HCT116 (cell line): ENCODE data around the gene YBX1. TPM values are rescaled to one million over a fixed set of nuclear protein-coding genes. Genes with fewer than 3 reads are reported as not detected.

ENCODE experiments used
- ATAC-seq: fragments of 200-7000 bp; cut with Tn5 transposase; 2 replicates; pipeline ENCODE4 v1.9.1; 2020; ENCODE audit warnings: mild to moderate bottlenecking, moderate library complexity
- BruUV-seq: library from RNA; stranded (reverse); fragments of 400-500 nt; replicated peaks from 2 replicates; lab custom pipeline; 2021; lab: Mats Ljungman, UMichigan
- CTCF ChIA-PET: fragments of 300-600 bp; sonication (Branson Sonifier 250); formaldehyde crosslinking; loops from one replicate; lab custom pipeline; 2021; ENCODE audit warnings: antibody characterized with exemption; lab: Charles Lee
- POLR2A ChIA-PET: fragments of 300-600, 350-600 bp; sonication (Branson Sonifier 250); formaldehyde crosslinking; loops from one replicate; lab custom pipeline; 2021; ENCODE audit warnings: antibody characterized with exemption; lab: Charles Lee
- RAD21 ChIA-PET, 2 experiments: fragments of 300-600 bp; sonication (Branson Sonifier 250); formaldehyde crosslinking; loops; one replicate each; lab custom pipeline; 2023; ENCODE audit warnings: low total read pairs in 2 of 2; ENCODE audit not compliant: uncharacterized antibody in 2 of 2, unreplicated experiment in 2 of 2, low non-redundant PET in 1 of 2; lab: Charles Lee
- DNase-seq: peaks from one replicate; pipeline ENCODE4 v3.0.0-alpha.2; 2010; ENCODE audit warnings: low read depth, low spot score
- H2AFZ ChIP-seq: fragments of 200-600 bp; shearing (Covaris generic), sonication (generic); 2 replicates; pipeline ENCODE4 v1.6.1; 2017; ENCODE audit warnings: low read depth, mixed run types, mixed read lengths, antibody characterized with exemption, low read length; ENCODE audit not compliant: poor library complexity, severe bottlenecking
- H3K27ac ChIP-seq: 2 replicates; pipeline ENCODE4 v1.5.1; 2012; ENCODE audit warnings: low read depth, low read length
- H3K27me3 ChIP-seq: fragments of 200-600 bp; sonication (generic); 2 replicates; pipeline ENCODE4 v1.6.1; 2016; ENCODE audit warnings: mixed run types, low read length, mixed read lengths; ENCODE audit not compliant: insufficient read depth
- H3K36me3 ChIP-seq, 2 experiments: fragments of 200-500 bp in 1 of 2; fragments of 200-600 bp in 1 of 2; sonication (Bioruptor generic) in 1 of 2; sonication (generic) in 1 of 2; 2 replicates each; pipeline versions ENCODE4 v1.5.1 to v1.6.1; 2014 to 2016; ENCODE audit warnings: low read length in 2 of 2, inconsistent platforms in 1 of 2, mixed read lengths in 1 of 2, mixed run types in 1 of 2; ENCODE audit not compliant: insufficient read depth in 2 of 2, control insufficient read depth in 1 of 2
- H3K4me1 ChIP-seq, 2 experiments: fragments of 200-600 bp in 1 of 2; sonication (generic) in 1 of 2; 2 replicates each; pipeline versions ENCODE4 v1.5.1 to v1.6.1; 2012 to 2017; ENCODE audit warnings: low read length in 2 of 2, inconsistent platforms in 1 of 2, mild to moderate bottlenecking in 1 of 2, mixed read lengths in 1 of 2, mixed run types in 1 of 2, moderate library complexity in 1 of 2; ENCODE audit not compliant: insufficient read depth in 2 of 2, control insufficient read depth in 1 of 2
- H3K4me2 ChIP-seq: fragments of 200-600 bp; sonication (generic); 2 replicates; pipeline ENCODE4 v1.6.1; 2017; ENCODE audit warnings: mixed run types, low read length, mixed read lengths
- H3K4me3 ChIP-seq, 2 experiments: fragments of 200-600 bp in 1 of 2; sonication (generic) in 1 of 2; replicated peaks in 1 of 2; 2 replicates each; pipeline ENCODE4 v1.5.1; 2011 to 2016; ENCODE audit warnings: low read length in 2 of 2, control low read depth in 1 of 2, low read depth in 1 of 2, mild to moderate bottlenecking in 1 of 2, mixed read lengths in 1 of 2, mixed run types in 1 of 2
- H3K79me2 ChIP-seq: fragments of 200-600 bp; sonication (generic); 2 replicates; pipeline ENCODE4 v1.6.1; 2017; ENCODE audit warnings: mild to moderate bottlenecking, mixed run types, low read length, moderate library complexity, mixed read lengths; ENCODE audit not compliant: insufficient read depth
- H3K9ac ChIP-seq: fragments of 200-600 bp; sonication (generic); 2 replicates; pipeline ENCODE4 v1.6.1; 2016; ENCODE audit warnings: low read length, mixed read lengths
- H3K9me2 ChIP-seq: fragments of 200-600 bp; sonication (generic), shearing (Covaris generic); 2 replicates; pipeline ENCODE4 v1.6.1; 2017; ENCODE audit warnings: mixed run types, mild to moderate bottlenecking, moderate library complexity; ENCODE audit not compliant: insufficient read depth
- H3K9me3 ChIP-seq, 2 experiments: fragments of 200-500 bp in 1 of 2; fragments of 200-600 bp in 1 of 2; sonication (Bioruptor generic) in 1 of 2; sonication (generic) in 1 of 2; 2 replicates each; pipeline ENCODE4 v1.6.1; 2014 to 2017; ENCODE audit warnings: low read length in 2 of 2, mixed read lengths in 2 of 2, inconsistent platforms in 1 of 2, low read depth in 1 of 2, mild to moderate bottlenecking in 1 of 2, mixed run types in 1 of 2, moderate library complexity in 1 of 2; ENCODE audit not compliant: control insufficient read depth in 1 of 2, insufficient read depth in 1 of 2
- H4K20me1 ChIP-seq: fragments of 200-600 bp; sonication (generic), shearing (Covaris generic); 2 replicates; pipeline ENCODE4 v1.6.1; 2017; ENCODE audit warnings: mixed run types, mild to moderate bottlenecking, moderate library complexity; ENCODE audit not compliant: insufficient read depth
- ATF3 ChIP-seq: IDR thresholded peaks from 2 replicates; pipeline ENCODE4 v1.6.1; 2012
- EGR1 ChIP-seq: IDR thresholded peaks from 2 replicates; pipeline ENCODE4 v1.6.1; 2012; ENCODE audit warnings: low read depth
- EZH2phosphoT487 ChIP-seq: fragments of 200-600 bp; IDR thresholded peaks from 2 replicates; pipeline ENCODE4 v1.6.1; 2018; ENCODE audit warnings: antibody characterized with exemption, borderline replicate concordance
- FOSL1 ChIP-seq: IDR thresholded peaks from 2 replicates; pipeline ENCODE4 v1.6.1; 2012; ENCODE audit warnings: low read depth
- JUND ChIP-seq: IDR thresholded peaks from 2 replicates; pipeline ENCODE4 v1.6.1; 2012
- POLR2AphosphoS5 ChIP-seq: IDR thresholded peaks from 2 replicates; pipeline ENCODE4 v1.6.1; 2011; ENCODE audit warnings: mild to moderate bottlenecking, low read depth, low read length, moderate library complexity
- RAD21 ChIP-seq: IDR thresholded peaks from 2 replicates; pipeline ENCODE4 v1.6.1; 2012; ENCODE audit warnings: low read depth, mild to moderate bottlenecking
- REST ChIP-seq: IDR thresholded peaks from 2 replicates; pipeline ENCODE4 v1.6.1; 2012; ENCODE audit warnings: low read depth
- SP1 ChIP-seq: IDR thresholded peaks from 2 replicates; pipeline ENCODE4 v1.6.1; 2012; ENCODE audit warnings: low read depth
- TCF7L2 ChIP-seq: IDR thresholded peaks from 2 replicates; pipeline ENCODE4 v1.7.0; 2011; ENCODE audit warnings: borderline replicate concordance, inconsistent platforms; ENCODE audit not compliant: insufficient read depth, insufficient read length; ENCODE audit errors: extremely low read depth
- YY1 ChIP-seq: IDR thresholded peaks from 2 replicates; pipeline ENCODE4 v1.6.1; 2011; ENCODE audit warnings: low read length, low read depth, moderate library complexity, mild to moderate bottlenecking; ENCODE audit not compliant: insufficient replicate concordance; ENCODE audit errors: extremely low read depth
- ZNF274 ChIP-seq: fragments of 200-500 bp; sonication (Bioruptor generic); IDR thresholded peaks from 2 replicates; pipeline ENCODE4 v1.6.1; 2014; ENCODE audit warnings: mild to moderate bottlenecking, low read depth, low read length, inconsistent platforms
- intact Hi-C: fragments of 100-400 bp; cut with micrococcal nuclease; formaldehyde crosslinking; loops from 2 replicates; pipeline ENCODE4 v1.10.0; 2022
- total RNA-seq: library from RNA; stranded (reverse); gene quantifications from one replicate; pipeline ENCODE4 v1.2.1, GENCODE V29; 2021; ENCODE audit not compliant: unreplicated experiment
- TF ChIP-seq, protein P1 (sequence below): IDR thresholded peaks from 2 replicates; pipeline ENCODE4 v1.6.1; 2012
- TF ChIP-seq, protein P2 (sequence below): IDR thresholded peaks from 2 replicates; pipeline ENCODE4 v1.6.1; 2011; ENCODE audit warnings: mild to moderate bottlenecking, low read length, moderate library complexity; ENCODE audit not compliant: insufficient replicate concordance; ENCODE audit errors: extremely low read depth
- TF ChIP-seq, protein P3 (sequence below), 3 experiments: fragments of 200-600 bp in 1 of 3; sonication (generic) in 1 of 3; IDR thresholded peaks in 2 of 3; conservative IDR thresholded peaks in 1 of 3; 2 replicates each; pipeline ENCODE4 v1.5.1; 2012 to 2017; ENCODE audit warnings: low read depth in 2 of 3, low read length in 2 of 3, antibody characterized with exemption in 1 of 3, borderline replicate concordance in 1 of 3, control low read depth in 1 of 3, mild to moderate bottlenecking in 1 of 3, mixed read lengths in 1 of 3, mixed run types in 1 of 3, moderate library complexity in 1 of 3; ENCODE audit not compliant: insufficient read depth in 1 of 3

YBX1 gene
- total RNA-seq, 1 experiment from 2014 or later: 1,009 TPM

- no TSS peak for BruUV-seq
- POLR2A ChIA-PET: no interaction called here
Observed at GRCh38 chr1:42742617-42743316, 60.5 kb downstream of the YBX1 start.

More at GRCh38 chr1:42742617-42743316, 60.5 kb downstream of the YBX1 start:
- Histone ChIP-seq H4K20me1 (no peaks in the 10 kb centered on the region), H3K27ac (no peak overlapping the region), H3K9me2 (no peaks in the 10 kb centered on the region), H3K9me3 (no peaks in the 10 kb centered on the region), H3K4me1 (no peaks in the 10 kb centered on the region), H3K79me2 (no peaks in the 10 kb centered on the region), H3K36me3 (no peaks in the 10 kb centered on the region), H3K4me3 (no peak overlapping the region), H3K9ac (no peak overlapping the region), H2AFZ (no peak overlapping the region), H3K4me2 (no peak overlapping the region), H3K27me3 (no peaks in the 10 kb centered on the region)
- ATAC-seq: no peak
- TF ChIP-seq REST: no peak
- no peak for TF ChIP-seq TCF7L2
- no peak for TF ChIP-seq ZNF274
- no peak for TF ChIP-seq SP1
- no peak for TF ChIP-seq EZH2phosphoT487
- TF ChIP-seq YY1: no peak
- TF ChIP-seq, protein P1, sequence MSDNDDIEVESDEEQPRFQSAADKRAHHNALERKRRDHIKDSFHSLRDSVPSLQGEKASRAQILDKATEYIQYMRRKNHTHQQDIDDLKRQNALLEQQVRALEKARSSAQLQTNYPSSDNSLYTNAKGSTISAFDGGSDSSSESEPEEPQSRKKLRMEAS: no peak
- no peak for TF ChIP-seq FOSL1
- TF ChIP-seq, protein P2, sequence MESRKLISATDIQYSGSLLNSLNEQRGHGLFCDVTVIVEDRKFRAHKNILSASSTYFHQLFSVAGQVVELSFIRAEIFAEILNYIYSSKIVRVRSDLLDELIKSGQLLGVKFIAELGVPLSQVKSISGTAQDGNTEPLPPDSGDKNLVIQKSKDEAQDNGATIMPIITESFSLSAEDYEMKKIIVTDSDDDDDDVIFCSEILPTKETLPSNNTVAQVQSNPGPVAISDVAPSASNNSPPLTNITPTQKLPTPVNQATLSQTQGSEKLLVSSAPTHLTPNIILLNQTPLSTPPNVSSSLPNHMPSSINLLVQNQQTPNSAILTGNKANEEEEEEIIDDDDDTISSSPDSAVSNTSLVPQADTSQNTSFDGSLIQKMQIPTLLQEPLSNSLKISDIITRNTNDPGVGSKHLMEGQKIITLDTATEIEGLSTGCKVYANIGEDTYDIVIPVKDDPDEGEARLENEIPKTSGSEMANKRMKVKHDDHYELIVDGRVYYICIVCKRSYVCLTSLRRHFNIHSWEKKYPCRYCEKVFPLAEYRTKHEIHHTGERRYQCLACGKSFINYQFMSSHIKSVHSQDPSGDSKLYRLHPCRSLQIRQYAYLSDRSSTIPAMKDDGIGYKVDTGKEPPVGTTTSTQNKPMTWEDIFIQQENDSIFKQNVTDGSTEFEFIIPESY: no peak
- no peak for TF ChIP-seq RAD21
- no peak for TF ChIP-seq ATF3
- TF ChIP-seq JUND: no peak
- TF ChIP-seq, protein P3, sequence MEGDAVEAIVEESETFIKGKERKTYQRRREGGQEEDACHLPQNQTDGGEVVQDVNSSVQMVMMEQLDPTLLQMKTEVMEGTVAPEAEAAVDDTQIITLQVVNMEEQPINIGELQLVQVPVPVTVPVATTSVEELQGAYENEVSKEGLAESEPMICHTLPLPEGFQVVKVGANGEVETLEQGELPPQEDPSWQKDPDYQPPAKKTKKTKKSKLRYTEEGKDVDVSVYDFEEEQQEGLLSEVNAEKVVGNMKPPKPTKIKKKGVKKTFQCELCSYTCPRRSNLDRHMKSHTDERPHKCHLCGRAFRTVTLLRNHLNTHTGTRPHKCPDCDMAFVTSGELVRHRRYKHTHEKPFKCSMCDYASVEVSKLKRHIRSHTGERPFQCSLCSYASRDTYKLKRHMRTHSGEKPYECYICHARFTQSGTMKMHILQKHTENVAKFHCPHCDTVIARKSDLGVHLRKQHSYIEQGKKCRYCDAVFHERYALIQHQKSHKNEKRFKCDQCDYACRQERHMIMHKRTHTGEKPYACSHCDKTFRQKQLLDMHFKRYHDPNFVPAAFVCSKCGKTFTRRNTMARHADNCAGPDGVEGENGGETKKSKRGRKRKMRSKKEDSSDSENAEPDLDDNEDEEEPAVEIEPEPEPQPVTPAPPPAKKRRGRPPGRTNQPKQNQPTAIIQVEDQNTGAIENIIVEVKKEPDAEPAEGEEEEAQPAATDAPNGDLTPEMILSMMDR (IDR thresholded peaks at IDR 0.05 in 2 of 3, conservative IDR thresholded peaks at IDR 0.05 in 1 of 3; ENCODE audit: borderline replicate concordance in 1 of 3, insufficient read depth in 1 of 3, low read depth in 2 of 3, low read length in 2 of 3): no peak
- no peak for TF ChIP-seq POLR2AphosphoS5
- TF ChIP-seq EGR1: no peak
- DNase-seq: no peak
- intact Hi-C loops: no loop called here
- ChIA-PET RAD21 (no interaction called here), CTCF (no interaction called here)
